Caco-2 (cell line): ENCODE results near the gene ARHGEF10L. TPM values are rescaled to one million over a fixed set of nuclear protein-coding genes. Genes with fewer than 3 reads are reported as not detected.

Experiments used
- BruUV-seq: library from RNA; stranded (reverse); fragments of 400-500 nt; replicated peaks from 2 replicates; lab custom pipeline; 2021; lab: Mats Ljungman, UMichigan
- CTCF ChIA-PET: fragments of 300-600 bp; sonication (Branson Sonifier 250); formaldehyde crosslinking; loops from one replicate; lab custom pipeline; 2022; ENCODE audit warnings: antibody characterized with exemption; lab: Charles Lee
- POLR2A ChIA-PET: fragments of 300-600 bp; sonication (Branson Sonifier 250); formaldehyde crosslinking; loops from one replicate; lab custom pipeline; 2022; ENCODE audit warnings: antibody characterized with exemption; lab: Charles Lee
- DNase-seq, 2 experiments: peaks; one replicate each; pipeline versions ENCODE4 v3.0.0 to v3.0.0-alpha.2; 2020 to 2022
- H3K27me3 ChIP-seq: replicated peaks from 2 replicates; pipeline ENCODE4 v1.6.0; 2011; ENCODE audit warnings: low read length; ENCODE audit not compliant: control insufficient read depth, insufficient read depth
- H3K36me3 ChIP-seq: 2 replicates; pipeline ENCODE4 v1.5.1; 2011; ENCODE audit warnings: low read length; ENCODE audit not compliant: control insufficient read depth, insufficient read depth
- H3K4me1 ChIP-seq: fragments of 250-450 bp; sonication (Bioruptor Pico); 2 replicates; pipeline ENCODE4 v1.5.1; 2020; ENCODE audit warnings: mild to moderate bottlenecking
- H3K4me3 ChIP-seq: 2 replicates; pipeline ENCODE4 v1.5.1; 2011; ENCODE audit warnings: low read depth, mild to moderate bottlenecking, control low read depth, low read length
- H3K9me3 ChIP-seq: fragments of 250-450 bp; sonication (Bioruptor Pico); 2 replicates; pipeline ENCODE4 v1.5.1; 2020; ENCODE audit warnings: mild to moderate bottlenecking, moderate library complexity
- H3K27ac Mint-ChIP-seq: one replicate; pipeline ENCODE4 v1.8.0; 2022; ENCODE audit warnings: mixed read lengths; ENCODE audit not compliant: unreplicated experiment
- H3K27me3 Mint-ChIP-seq: one replicate; pipeline ENCODE4 v1.8.0; 2022; ENCODE audit warnings: mixed read lengths; ENCODE audit not compliant: insufficient read depth, unreplicated experiment
- H3K36me3 Mint-ChIP-seq: one replicate; pipeline ENCODE4 v1.8.0; 2022; ENCODE audit warnings: mild to moderate bottlenecking, mixed read lengths; ENCODE audit not compliant: insufficient read depth, unreplicated experiment
- H3K4me1 Mint-ChIP-seq: one replicate; pipeline ENCODE4 v1.8.0; 2022; ENCODE audit warnings: low read depth, mixed read lengths; ENCODE audit not compliant: unreplicated experiment
- H3K4me3 Mint-ChIP-seq: one replicate; pipeline ENCODE4 v1.8.0; 2022; ENCODE audit warnings: mild to moderate bottlenecking, moderate library complexity, mixed read lengths; ENCODE audit not compliant: unreplicated experiment
- H3K9me3 Mint-ChIP-seq: one replicate; pipeline ENCODE4 v1.8.0; 2022; ENCODE audit warnings: mixed read lengths; ENCODE audit not compliant: unreplicated experiment
- CTCF ChIP-seq, 2 experiments: fragments of 200-600 bp in 1 of 2; IDR thresholded peaks; 1 replicate in 1 of 2; 2 replicates in 1 of 2; pipeline versions ENCODE4 v1.5.1 to v1.8.0; 2011 to 2022; ENCODE audit warnings: antibody characterized with exemption in 1 of 2, control low read depth in 1 of 2, inconsistent platforms in 1 of 2, low read depth in 1 of 2, low read length in 1 of 2, mild to moderate bottlenecking in 1 of 2, moderate library complexity in 1 of 2; ENCODE audit not compliant: insufficient read depth in 1 of 2, severe bottlenecking in 1 of 2, unreplicated experiment in 1 of 2
- intact Hi-C: fragments of 100-400 bp; cut with micrococcal nuclease; formaldehyde crosslinking; loops from one replicate; pipeline ENCODE4 v1.10.0; 2022; ENCODE audit not compliant: unreplicated experiment
- total RNA-seq: library from RNA; stranded (reverse); gene quantifications from 2 replicates; pipeline ENCODE4 v1.2.3, GENCODE V29; 2022

Gene ARHGEF10L
- total RNA-seq, 1 experiment from 2014 or later: 31.3 TPM

- Mint-ChIP-seq H3K36me3 (no peaks in the 10 kb centered on the region), H3K27me3 (peaks cover 4% of the 10 kb centered on the region), H3K4me1 (no peaks in the 10 kb centered on the region), H3K27ac (no peak overlapping the region), H3K9me3 (no peaks in the 10 kb centered on the region), H3K4me3 (no peak overlapping the region)
- intact Hi-C loops: no loop called here
- CTCF ChIA-PET: no interaction called here
- no peaks in the 10 kb centered on the region for H3K27me3 ChIP-seq
- H3K4me3 ChIP-seq: no peak overlapping the region
- POLR2A ChIA-PET: no interaction called here
- no peak for DNase-seq
- BruUV-seq: no TSS peak
- no peaks in the 10 kb centered on the region for H3K36me3 ChIP-seq
- no peak for TF ChIP-seq CTCF (IDR thresholded peaks at IDR 0.05; ENCODE audit: insufficient read depth in 1 of 2, low read depth in 1 of 2, low read length in 1 of 2, severe bottlenecking in 1 of 2, unreplicated experiment in 1 of 2)
- H3K9me3 ChIP-seq: no peaks in the 10 kb centered on the region
- H3K4me1 ChIP-seq: no peaks in the 10 kb centered on the region
Measured at GRCh38 chr1:17734609-17735008, 195.1 kb downstream of the ARHGEF10L start.

- H3K4me3 ChIP-seq: no peak overlapping the region
- Mint-ChIP-seq H3K27ac (no peak overlapping the region), H3K27me3 (peaks cover 4% of the 10 kb centered on the region), H3K4me1 (no peaks in the 10 kb centered on the region), H3K4me3 (no peak overlapping the region), H3K9me3 (no peaks in the 10 kb centered on the region), H3K36me3 (no peaks in the 10 kb centered on the region)
- ChIA-PET CTCF (no interaction called here), POLR2A (no interaction called here)
- no peak for TF ChIP-seq CTCF (IDR thresholded peaks at IDR 0.05; ENCODE audit: insufficient read depth in 1 of 2, low read depth in 1 of 2, low read length in 1 of 2, severe bottlenecking in 1 of 2, unreplicated experiment in 1 of 2)
- BruUV-seq: no TSS peak
- no peaks in the 10 kb centered on the region for H3K27me3 ChIP-seq
- no peaks in the 10 kb centered on the region for H3K4me1 ChIP-seq
- no peaks in the 10 kb centered on the region for H3K9me3 ChIP-seq
- no peak for DNase-seq
- intact Hi-C loops: no loop called here
- no peaks in the 10 kb centered on the region for H3K36me3 ChIP-seq
Measured at GRCh38 chr1:17735348-17735747, 195.8 kb downstream of the ARHGEF10L start.

- DNase-seq: no peak
- Histone ChIP-seq H3K4me3 (no peak overlapping the region), H3K9me3 (no peaks in the 10 kb centered on the region), H3K27me3 (no peaks in the 10 kb centered on the region), H3K36me3 (no peaks in the 10 kb centered on the region), H3K4me1 (no peaks in the 10 kb centered on the region)
- no peak overlapping the region for H3K27ac Mint-ChIP-seq
- intact Hi-C loops: no loop called here
- BruUV-seq: no TSS peak
- no peak for TF ChIP-seq CTCF (IDR thresholded peaks at IDR 0.05; ENCODE audit: insufficient read depth in 1 of 2, low read depth in 1 of 2, low read length in 1 of 2, severe bottlenecking in 1 of 2, unreplicated experiment in 1 of 2)
- CTCF ChIA-PET: no interaction called here
- POLR2A ChIA-PET: no interaction called here
- H3K36me3 Mint-ChIP-seq: no peaks in the 10 kb centered on the region
- no peaks in the 10 kb centered on the region for H3K9me3 Mint-ChIP-seq
- H3K4me3 Mint-ChIP-seq: no peak overlapping the region
- peaks cover 9% of the 10 kb centered on the region for H3K27me3 Mint-ChIP-seq
- H3K4me1 Mint-ChIP-seq: no peaks in the 10 kb centered on the region
Measured at GRCh38 chr1:17735793-17736192, 196.3 kb downstream of the ARHGEF10L start.
